Measurements from ENCODE around the gene PLCXD1.

DNA sequence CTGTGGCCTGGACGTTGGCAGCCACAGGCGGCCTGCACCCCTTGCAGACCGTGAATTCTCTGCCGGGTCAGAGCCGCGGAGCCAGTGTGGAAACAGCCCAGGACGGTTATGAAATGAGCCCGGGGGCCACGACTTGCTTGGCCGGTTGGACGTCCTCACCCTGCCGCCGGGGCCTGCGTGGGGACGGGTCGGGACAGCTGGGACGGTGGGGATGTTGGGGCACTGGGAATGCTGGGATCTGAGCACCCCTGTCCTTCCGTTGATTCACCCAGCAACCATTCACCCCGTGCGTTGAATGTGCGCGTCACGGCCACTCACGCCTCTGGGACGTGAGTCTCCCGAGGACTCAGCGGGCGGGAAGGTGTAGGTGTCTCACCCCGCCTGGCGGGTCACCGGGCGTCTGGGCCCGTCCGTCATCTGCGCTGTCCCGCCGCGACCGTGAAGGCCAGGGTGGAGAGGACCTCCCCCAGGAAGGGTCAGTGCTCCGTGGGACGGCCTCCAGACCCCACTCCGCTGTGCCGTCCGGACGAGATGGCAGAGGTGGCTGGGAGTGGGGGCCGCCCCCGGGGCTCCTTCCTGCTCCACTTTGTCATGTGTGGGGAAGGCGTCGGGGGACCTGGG, 4.5 kb upstream of the PLCXD1 start:
- no peak for TF ChIP-seq CTCF (IDR thresholded peaks at IDR 0.05)
- no peak for TF ChIP-seq POLR2A (IDR thresholded peaks at IDR 0.05)

Data from thyroid gland (tissue), 4 donors.